Measurements from ENCODE around the gene ABCA7.
"Not testable (repeated sequence)": the region's sequence is repeated elsewhere in the genome, so short reads cannot be mapped to it uniquely, and the experiment has no call there.

Gene ABCA7

GRCh38 chr19:1016647-1017114 is 23.2 kb upstream of the ABCA7 start:
- no peak for DNase-seq (ENCODE audit: low read depth)

- DNase-seq (ENCODE audit: low read depth): no peak
Observed at GRCh38 chr19:1017115-1017905, 22.6 kb upstream of the ABCA7 start.

- no peak for DNase-seq (ENCODE audit: low read depth)
Observed at GRCh38 chr19:1017906-1018305, 22.0 kb upstream of the ABCA7 start.

GRCh38 chr19:1018393-1018792 is 21.5 kb upstream of the ABCA7 start:
- no peak for DNase-seq (ENCODE audit: low read depth)

GRCh38 chr19:1018932-1019615 is 20.8 kb upstream of the ABCA7 start:
- DNase-seq (ENCODE audit: low read depth): no peak

GRCh38 chr19:1019616-1019961 is 20.3 kb upstream of the ABCA7 start:
- DNase-seq (ENCODE audit: low read depth): no peak

- DNase-seq (ENCODE audit: low read depth): no peak
Observed at GRCh38 chr19:1019980-1020867, 19.7 kb upstream of the ABCA7 start.

- peak; percentile 97 for DNase-seq (ENCODE audit: low read depth)
Observed at GRCh38 chr19:1020868-1021425, 19.0 kb upstream of the ABCA7 start, which contains the start of gene TMEM259. Gene TMEM259, minus strand, starts transcription at chr19:1021123. Its CDS starts 127 bp downstream, at chr19:1020996.

GRCh38 chr19:1023883-1024188 is 16.1 kb upstream of the ABCA7 start:
- DNase-seq (ENCODE audit: low read depth): not testable (repeated sequence)

GRCh38 chr19:1025080-1025479 is 14.8 kb upstream of the ABCA7 start:
- not testable (repeated sequence) for DNase-seq (ENCODE audit: low read depth)

- DNase-seq (ENCODE audit: low read depth): peak; percentile 40
Observed at GRCh38 chr19:1025960-1026782, 13.7 kb upstream of the ABCA7 start, which contains the start of gene CNN2. Gene CNN2, plus strand, starts transcription at chr19:1026608. Its CDS starts 54 bp downstream, at chr19:1026662.

- no peak for DNase-seq (ENCODE audit: low read depth)
Observed at GRCh38 chr19:1026783-1027649, 12.9 kb upstream of the ABCA7 start.

- DNase-seq (ENCODE audit: low read depth): no peak
Observed at GRCh38 chr19:1027650-1028061, 12.3 kb upstream of the ABCA7 start.

GRCh38 chr19:1028062-1028926 is 11.6 kb upstream of the ABCA7 start:
- no peak for DNase-seq (ENCODE audit: low read depth)

- no peak for DNase-seq (ENCODE audit: low read depth)
Observed at GRCh38 chr19:1032264-1032867, 7.5 kb upstream of the ABCA7 start.

- DNase-seq (ENCODE audit: low read depth): no peak
Observed at GRCh38 chr19:1035998-1036621, 3.8 kb upstream of the ABCA7 start.

GRCh38 chr19:1037621-1038064 is 2.3 kb upstream of the ABCA7 start:
- DNase-seq (ENCODE audit: low read depth): no peak

GRCh38 chr19:1038978-1039645 is 795 bp upstream of the ABCA7 start:
- no peak for DNase-seq (ENCODE audit: low read depth)
